ENCODE data around the gene POLRMT. TPM values are rescaled to one million over a fixed set of nuclear protein-coding genes. Genes with fewer than 3 reads are reported as not detected.
A peak's percentile ranks its signal among the peaks of the same experiment; 100 is the strongest.

The POLRMT gene
- total RNA-seq, 1 experiment from 2014 or later: 139 TPM

DNA sequence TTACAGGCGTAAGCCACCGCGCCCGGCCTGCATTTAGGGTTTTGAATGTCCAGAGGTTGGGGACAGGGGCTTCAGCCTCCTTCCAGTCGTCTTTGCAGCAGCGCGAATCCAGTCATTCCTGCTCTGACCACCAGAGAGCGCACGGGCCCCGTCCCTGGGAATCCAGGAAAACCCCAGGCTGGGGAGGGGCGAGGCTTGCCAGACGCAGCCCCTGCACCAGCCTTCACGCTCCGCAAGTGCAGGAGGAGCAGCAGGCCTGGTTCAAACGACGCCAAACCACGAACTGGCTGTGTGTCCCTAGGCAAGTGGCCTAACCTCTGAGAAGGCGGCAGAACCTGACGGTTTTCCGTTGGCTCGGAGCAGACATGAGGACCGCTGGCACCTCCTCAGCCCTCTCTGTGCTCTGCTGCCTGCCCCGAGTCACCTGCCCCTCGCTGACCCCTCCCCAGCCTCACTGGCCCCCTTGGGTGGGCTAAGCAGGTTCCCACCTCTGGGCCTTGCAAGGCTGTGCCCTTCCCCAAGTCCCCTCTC lies 31.6 kb upstream of the POLRMT start:
- peak overlapping the region; percentile 36 for H3K4me3 Mint-ChIP-seq
- ATAC-seq: peak; percentile 62
- TF ChIP-seq NFE2L1 (CRISPR knock-in tag; IDR thresholded peaks at IDR 0.05): no peak
- peak; percentile 53; the same call in 1 of the 2 replicates for TF ChIP-seq GABPB1 (CRISPR knock-in tag; IDR thresholded peaks at IDR 0.05)
- TF ChIP-seq ZNF121 (CRISPR knock-in tag; IDR thresholded peaks at IDR 0.05): peak; percentile 14; the same call in 1 of the 2 replicates
- TF ChIP-seq, protein P1, sequence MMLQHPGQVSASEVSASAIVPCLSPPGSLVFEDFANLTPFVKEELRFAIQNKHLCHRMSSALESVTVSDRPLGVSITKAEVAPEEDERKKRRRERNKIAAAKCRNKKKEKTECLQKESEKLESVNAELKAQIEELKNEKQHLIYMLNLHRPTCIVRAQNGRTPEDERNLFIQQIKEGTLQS (CRISPR knock-in tag; conservative IDR thresholded peaks at IDR 0.05): no peak
- TF ChIP-seq, protein P2, sequence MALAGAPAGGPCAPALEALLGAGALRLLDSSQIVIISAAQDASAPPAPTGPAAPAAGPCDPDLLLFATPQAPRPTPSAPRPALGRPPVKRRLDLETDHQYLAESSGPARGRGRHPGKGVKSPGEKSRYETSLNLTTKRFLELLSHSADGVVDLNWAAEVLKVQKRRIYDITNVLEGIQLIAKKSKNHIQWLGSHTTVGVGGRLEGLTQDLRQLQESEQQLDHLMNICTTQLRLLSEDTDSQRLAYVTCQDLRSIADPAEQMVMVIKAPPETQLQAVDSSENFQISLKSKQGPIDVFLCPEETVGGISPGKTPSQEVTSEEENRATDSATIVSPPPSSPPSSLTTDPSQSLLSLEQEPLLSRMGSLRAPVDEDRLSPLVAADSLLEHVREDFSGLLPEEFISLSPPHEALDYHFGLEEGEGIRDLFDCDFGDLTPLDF (CRISPR knock-in tag; IDR thresholded peaks at IDR 0.05): no peak
- TF ChIP-seq ERG (CRISPR knock-in tag; IDR thresholded peaks at IDR 0.05): no peak
- TF ChIP-seq JAZF1 (CRISPR knock-in tag; IDR thresholded peaks at IDR 0.05): no peak
- peak; percentile 66; the same call in 1 of the 2 replicates for TF ChIP-seq TEAD1 (CRISPR knock-in tag; IDR thresholded peaks at IDR 0.05)
- TF ChIP-seq ZNF219 (CRISPR knock-in tag; IDR thresholded peaks at IDR 0.05; ENCODE audit: borderline replicate concordance): no peak
- peak; percentile 62; the same call in 1 of the 2 replicates for TF ChIP-seq FOXP1 (CRISPR knock-in tag; IDR thresholded peaks at IDR 0.05; ENCODE audit: borderline replicate concordance)
- TF ChIP-seq, protein P3, sequence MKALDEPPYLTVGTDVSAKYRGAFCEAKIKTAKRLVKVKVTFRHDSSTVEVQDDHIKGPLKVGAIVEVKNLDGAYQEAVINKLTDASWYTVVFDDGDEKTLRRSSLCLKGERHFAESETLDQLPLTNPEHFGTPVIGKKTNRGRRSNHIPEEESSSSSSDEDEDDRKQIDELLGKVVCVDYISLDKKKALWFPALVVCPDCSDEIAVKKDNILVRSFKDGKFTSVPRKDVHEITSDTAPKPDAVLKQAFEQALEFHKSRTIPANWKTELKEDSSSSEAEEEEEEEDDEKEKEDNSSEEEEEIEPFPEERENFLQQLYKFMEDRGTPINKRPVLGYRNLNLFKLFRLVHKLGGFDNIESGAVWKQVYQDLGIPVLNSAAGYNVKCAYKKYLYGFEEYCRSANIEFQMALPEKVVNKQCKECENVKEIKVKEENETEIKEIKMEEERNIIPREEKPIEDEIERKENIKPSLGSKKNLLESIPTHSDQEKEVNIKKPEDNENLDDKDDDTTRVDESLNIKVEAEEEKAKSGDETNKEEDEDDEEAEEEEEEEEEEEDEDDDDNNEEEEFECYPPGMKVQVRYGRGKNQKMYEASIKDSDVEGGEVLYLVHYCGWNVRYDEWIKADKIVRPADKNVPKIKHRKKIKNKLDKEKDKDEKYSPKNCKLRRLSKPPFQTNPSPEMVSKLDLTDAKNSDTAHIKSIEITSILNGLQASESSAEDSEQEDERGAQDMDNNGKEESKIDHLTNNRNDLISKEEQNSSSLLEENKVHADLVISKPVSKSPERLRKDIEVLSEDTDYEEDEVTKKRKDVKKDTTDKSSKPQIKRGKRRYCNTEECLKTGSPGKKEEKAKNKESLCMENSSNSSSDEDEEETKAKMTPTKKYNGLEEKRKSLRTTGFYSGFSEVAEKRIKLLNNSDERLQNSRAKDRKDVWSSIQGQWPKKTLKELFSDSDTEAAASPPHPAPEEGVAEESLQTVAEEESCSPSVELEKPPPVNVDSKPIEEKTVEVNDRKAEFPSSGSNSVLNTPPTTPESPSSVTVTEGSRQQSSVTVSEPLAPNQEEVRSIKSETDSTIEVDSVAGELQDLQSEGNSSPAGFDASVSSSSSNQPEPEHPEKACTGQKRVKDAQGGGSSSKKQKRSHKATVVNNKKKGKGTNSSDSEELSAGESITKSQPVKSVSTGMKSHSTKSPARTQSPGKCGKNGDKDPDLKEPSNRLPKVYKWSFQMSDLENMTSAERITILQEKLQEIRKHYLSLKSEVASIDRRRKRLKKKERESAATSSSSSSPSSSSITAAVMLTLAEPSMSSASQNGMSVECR (CRISPR knock-in tag; IDR thresholded peaks at IDR 0.05; ENCODE audit: borderline replicate concordance): no peak
- TF ChIP-seq, protein P4, sequence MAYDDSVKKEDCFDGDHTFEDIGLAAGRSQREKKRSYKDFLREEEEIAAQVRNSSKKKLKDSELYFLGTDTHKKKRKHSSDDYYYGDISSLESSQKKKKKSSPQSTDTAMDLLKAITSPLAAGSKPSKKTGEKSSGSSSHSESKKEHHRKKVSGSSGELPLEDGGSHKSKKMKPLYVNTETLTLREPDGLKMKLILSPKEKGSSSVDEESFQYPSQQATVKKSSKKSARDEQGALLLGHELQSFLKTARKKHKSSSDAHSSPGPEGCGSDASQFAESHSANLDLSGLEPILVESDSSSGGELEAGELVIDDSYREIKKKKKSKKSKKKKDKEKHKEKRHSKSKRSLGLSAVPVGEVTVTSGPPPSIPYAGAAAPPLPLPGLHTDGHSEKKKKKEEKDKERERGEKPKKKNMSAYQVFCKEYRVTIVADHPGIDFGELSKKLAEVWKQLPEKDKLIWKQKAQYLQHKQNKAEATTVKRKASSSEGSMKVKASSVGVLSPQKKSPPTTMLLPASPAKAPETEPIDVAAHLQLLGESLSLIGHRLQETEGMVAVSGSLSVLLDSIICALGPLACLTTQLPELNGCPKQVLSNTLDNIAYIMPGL (CRISPR knock-in tag; IDR thresholded peaks at IDR 0.05): peak; percentile 89
- TF ChIP-seq, protein P5, sequence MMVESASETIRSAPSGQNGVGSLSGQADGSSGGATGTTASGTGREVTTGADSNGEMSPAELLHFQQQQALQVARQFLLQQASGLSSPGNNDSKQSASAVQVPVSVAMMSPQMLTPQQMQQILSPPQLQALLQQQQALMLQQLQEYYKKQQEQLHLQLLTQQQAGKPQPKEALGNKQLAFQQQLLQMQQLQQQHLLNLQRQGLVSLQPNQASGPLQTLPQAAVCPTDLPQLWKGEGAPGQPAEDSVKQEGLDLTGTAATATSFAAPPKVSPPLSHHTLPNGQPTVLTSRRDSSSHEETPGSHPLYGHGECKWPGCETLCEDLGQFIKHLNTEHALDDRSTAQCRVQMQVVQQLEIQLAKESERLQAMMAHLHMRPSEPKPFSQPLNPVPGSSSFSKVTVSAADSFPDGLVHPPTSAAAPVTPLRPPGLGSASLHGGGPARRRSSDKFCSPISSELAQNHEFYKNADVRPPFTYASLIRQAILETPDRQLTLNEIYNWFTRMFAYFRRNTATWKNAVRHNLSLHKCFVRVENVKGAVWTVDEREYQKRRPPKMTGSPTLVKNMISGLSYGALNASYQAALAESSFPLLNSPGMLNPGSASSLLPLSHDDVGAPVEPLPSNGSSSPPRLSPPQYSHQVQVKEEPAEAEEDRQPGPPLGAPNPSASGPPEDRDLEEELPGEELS (CRISPR knock-in tag; IDR thresholded peaks at IDR 0.05): peak; percentile 76
- 0 out of 2 replicates have a peak, but pooled peaks have one; percentile 29 for TF ChIP-seq E2F5 (CRISPR knock-in tag; IDR thresholded peaks at IDR 0.05)
- 0 out of 2 replicates have a peak, but pooled peaks have one; percentile 50 for TF ChIP-seq ESRRA (CRISPR knock-in tag; IDR thresholded peaks at IDR 0.05; ENCODE audit: borderline replicate concordance)
- peak; percentile 93 for TF ChIP-seq MAX (CRISPR knock-in tag; IDR thresholded peaks at IDR 0.05)
- peak; percentile 65; the same call in 1 of the 2 replicates for TF ChIP-seq SP1 (CRISPR knock-in tag; conservative IDR thresholded peaks at IDR 0.05)
- 0 out of 2 replicates have a peak, but pooled peaks have one; percentile 29 for TF ChIP-seq ZNF232 (CRISPR knock-in tag; IDR thresholded peaks at IDR 0.05)
- no peak for TF ChIP-seq AR (CRISPR knock-in tag; IDR thresholded peaks at IDR 0.05)
- TF ChIP-seq ETV6 (CRISPR knock-in tag; IDR thresholded peaks at IDR 0.05): peak; percentile 77
- TF ChIP-seq FOXK1 (CRISPR knock-in tag; IDR thresholded peaks at IDR 0.05): 0 out of 2 replicates have a peak, but pooled peaks have one; percentile 44

More for the DNA sequence above, 31.6 kb upstream of the POLRMT start:
- Mint-ChIP-seq H3K27ac (no peak overlapping the region), H3K36me3 (no peaks in the 10 kb centered on the region), H3K27me3 (ENCODE audit: low read depth) (peaks cover 29% of the 10 kb centered on the region), H3K9me3 (peaks cover 9% of the 10 kb centered on the region), H3K4me1 (peaks cover 20% of the 10 kb centered on the region)
- POLR2A ChIA-PET: no interaction called here
- CTCF ChIA-PET: interaction anchor here (0.6 to 0.8 kb wide), 4 partner anchors 10 to 195 kb away, joined by 3 to 6 read pairs (median 4); partner anchors contain the start of gene CFD
- DNase-seq (ENCODE audit: low spot score): peak; percentile 97
